Activated T-helper 1 cell treated with anti-CD3 and anti-CD28 coated beads, Interleukin-12 subunit alpha, Interleukin-12 subunit beta, Interleukin-2, Interleukin-4 antibody, amounts not matched to agents 30 ng/mL and 10 ng/mL and 1 ng/mL, durations not matched to agents 14 hours and 24 hours and 36 hours (primary cell): Measurements from ENCODE around the gene PRPH. TPM values are rescaled to one million over a fixed set of nuclear protein-coding genes. Genes with fewer than 3 reads are reported as not detected.
"Not testable (repeated sequence)": the region's sequence is repeated elsewhere in the genome, so short reads cannot be mapped to it uniquely, and the experiment has no call there.

Experiments
- DNase-seq: peaks from one replicate; pipeline ENCODE4 v3.0.0; 2021; ENCODE audit warnings: low spot score
- H3K27ac Mint-ChIP-seq: one replicate; pipeline ENCODE4 v1.8.0; 2021; ENCODE audit warnings: mild to moderate bottlenecking, mixed read lengths
- H3K27me3 Mint-ChIP-seq: one replicate; pipeline ENCODE4 v1.8.0; 2022; ENCODE audit warnings: mild to moderate bottlenecking, moderate library complexity, mixed read lengths; ENCODE audit not compliant: insufficient read depth
- H3K36me3 Mint-ChIP-seq: one replicate; pipeline ENCODE4 v1.8.0; 2021; ENCODE audit warnings: low read depth, mixed read lengths
- H3K4me1 Mint-ChIP-seq: one replicate; pipeline ENCODE4 v1.8.0; 2021; ENCODE audit warnings: low read depth, mixed read lengths
- H3K4me3 Mint-ChIP-seq: one replicate; pipeline ENCODE4 v1.8.0; 2021; ENCODE audit warnings: mild to moderate bottlenecking, moderate library complexity, mixed read lengths
- H3K9me3 Mint-ChIP-seq: one replicate; pipeline ENCODE4 v1.8.0; 2021; ENCODE audit warnings: mixed read lengths
- intact Hi-C: fragments of 100-400 bp; cut with micrococcal nuclease; formaldehyde crosslinking; loops from one replicate; pipeline ENCODE4 v1.15.1; 2024
- total RNA-seq: library from RNA; stranded (reverse); gene quantifications from 2 replicates; pipeline ENCODE4 v1.2.3, GENCODE V29; 2022

Gene PRPH
- total RNA-seq, 1 donor from 2014 or later, result not detected

DNA sequence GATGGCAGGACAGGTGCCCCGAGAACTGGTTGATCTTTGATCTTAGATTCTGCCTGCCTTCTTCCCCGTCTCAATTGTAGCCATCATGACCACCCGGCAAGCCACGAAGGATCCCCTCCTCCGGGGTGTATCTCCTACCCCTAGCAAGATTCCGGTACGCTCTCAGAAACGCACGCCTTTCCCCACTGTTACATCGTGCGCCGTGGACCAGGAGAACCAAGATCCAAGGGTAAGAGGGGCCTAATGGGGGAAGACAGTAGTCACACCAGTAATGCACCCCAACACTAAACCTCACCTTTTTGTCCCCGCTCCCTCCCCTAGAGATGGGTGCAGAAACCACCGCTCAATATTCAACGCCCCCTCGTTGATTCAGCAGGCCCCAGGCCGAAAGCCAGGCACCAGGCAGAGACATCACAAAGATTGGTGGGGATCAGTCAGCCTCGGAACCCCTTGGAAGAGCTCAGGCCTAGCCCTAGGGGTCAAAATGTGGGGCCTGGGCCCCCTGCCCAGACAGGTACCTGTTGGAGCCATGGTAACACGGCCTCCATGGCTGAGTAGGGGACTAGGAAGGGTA is 28.7 kb downstream of the PRPH start:
- Mint-ChIP-seq H3K9me3 (no peaks in the 10 kb centered on the region), H3K36me3 (peaks cover 23% of the 10 kb centered on the region), H3K27ac (peak overlapping the region; percentile 94), H3K4me3 (peak overlapping the region; percentile 96), H3K27me3 (peaks cover 4% of the 10 kb centered on the region), H3K4me1 (peaks cover 28% of the 10 kb centered on the region)
- DNase-seq, result no peak
- intact Hi-C loops, result loop anchor here (1.0 to 5.0 kb wide), 9 partner anchors 14 to 299 kb away; partner anchors contain the start of genes C1QL4, KMT2D, TUBA1A and TUBA1C

DNA sequence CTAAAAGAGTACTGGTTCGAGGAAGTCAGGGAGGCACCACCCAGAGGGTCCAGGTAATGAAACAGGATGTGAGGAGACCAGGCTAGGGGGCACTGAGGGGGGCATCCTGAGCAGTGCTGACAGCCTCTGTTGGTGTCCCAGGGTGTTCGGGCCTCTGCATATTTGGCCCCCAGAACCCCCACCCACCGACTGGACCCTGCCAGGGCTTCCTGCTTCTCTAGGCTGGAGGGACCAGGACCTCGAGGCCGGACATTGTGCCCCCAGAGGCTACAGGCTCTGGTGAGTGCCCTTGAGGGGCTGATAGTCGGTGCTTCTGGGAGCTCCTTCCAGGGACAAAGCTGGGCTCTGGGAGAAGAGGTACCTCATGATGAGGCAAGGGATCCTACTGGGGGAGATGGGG is 30.7 kb downstream of the PRPH start:
- no peaks in the 10 kb centered on the region for H3K27me3 Mint-ChIP-seq
- DNase-seq, result no peak
- H3K9me3 Mint-ChIP-seq, result no peaks in the 10 kb centered on the region
- peaks cover 28% of the 10 kb centered on the region for H3K4me1 Mint-ChIP-seq
- H3K4me3 Mint-ChIP-seq, result no peak overlapping the region
- H3K27ac Mint-ChIP-seq, result no peak overlapping the region
- H3K36me3 Mint-ChIP-seq, result peaks cover 28% of the 10 kb centered on the region
- intact Hi-C loops, result no loop called here

DNA sequence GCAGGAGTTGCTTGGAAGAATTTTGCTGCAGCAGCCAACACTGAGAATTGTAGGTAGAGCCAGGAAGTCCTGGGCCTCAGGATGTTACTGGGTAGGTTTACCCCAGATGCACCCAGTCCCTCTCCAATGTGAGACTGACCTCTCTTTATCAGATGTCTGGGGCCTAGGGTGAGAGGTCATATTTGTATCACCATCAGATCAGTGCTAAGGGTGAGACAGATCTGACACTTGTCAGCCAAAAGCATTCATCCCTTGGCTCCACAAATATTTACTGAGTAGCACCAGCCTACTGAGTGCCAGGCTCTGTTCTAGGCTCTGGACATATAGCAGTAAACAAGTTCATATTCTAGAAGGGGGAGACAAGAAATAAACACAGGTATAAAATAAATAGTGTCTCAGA is 32.4 kb downstream of the PRPH start:
- Mint-ChIP-seq H3K36me3 (peaks cover 45% of the 10 kb centered on the region), H3K4me1 (peaks cover 18% of the 10 kb centered on the region), H3K9me3 (no peaks in the 10 kb centered on the region), H3K27ac (no peak overlapping the region), H3K27me3 (peaks cover 3% of the 10 kb centered on the region), H3K4me3 (no peak overlapping the region)
- intact Hi-C loops, result no loop called here
- DNase-seq, result no peak

DNA sequence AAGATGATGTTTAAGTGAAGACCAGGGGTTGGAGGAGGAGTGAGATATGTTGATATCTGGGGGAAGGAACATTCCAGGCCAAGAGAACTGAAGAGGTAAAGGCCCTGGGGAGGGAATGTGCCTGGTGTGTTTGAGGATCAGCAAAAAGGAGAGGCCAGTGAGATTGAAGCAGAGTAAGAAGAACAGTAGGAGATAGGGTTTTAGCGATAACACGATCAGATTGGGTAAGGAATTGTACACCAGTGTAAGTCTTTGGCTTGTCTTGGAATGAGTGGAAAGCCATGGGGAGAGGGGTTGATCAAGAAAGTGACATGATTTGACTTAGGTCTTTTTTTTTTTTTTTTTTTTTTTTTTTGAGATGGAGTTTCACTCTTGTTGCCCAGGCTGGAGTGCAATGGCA is 32.9 kb downstream of the PRPH start:
- no peak for DNase-seq
- peaks cover 45% of the 10 kb centered on the region for H3K36me3 Mint-ChIP-seq
- intact Hi-C loops, result no loop called here
- peaks cover 19% of the 10 kb centered on the region for H3K4me1 Mint-ChIP-seq
- no peaks in the 10 kb centered on the region for H3K9me3 Mint-ChIP-seq
- no peak overlapping the region for H3K4me3 Mint-ChIP-seq
- no peak overlapping the region for H3K27ac Mint-ChIP-seq
- H3K27me3 Mint-ChIP-seq, result peaks cover 7% of the 10 kb centered on the region

DNA sequence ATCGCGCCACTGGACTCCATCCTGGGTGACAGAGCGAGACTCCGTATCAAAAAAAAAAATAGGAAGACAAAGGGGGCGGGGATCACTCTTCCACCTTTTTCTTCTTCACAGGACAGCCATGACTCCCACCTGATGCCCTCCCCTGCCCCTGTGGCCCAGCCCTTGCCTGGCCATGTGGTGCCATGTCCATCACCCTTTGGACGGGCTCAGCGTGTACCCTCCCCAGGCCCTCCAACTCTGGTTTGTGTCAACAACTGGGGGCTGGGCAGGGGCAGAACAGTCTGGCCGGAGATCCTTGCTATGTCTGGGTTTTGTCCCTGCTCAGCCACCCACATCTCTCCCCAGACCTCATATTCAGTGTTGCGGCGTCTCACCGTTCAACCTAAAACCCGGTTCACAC is 33.9 kb downstream of the PRPH start:
- no peaks in the 10 kb centered on the region for H3K9me3 Mint-ChIP-seq
- no peak overlapping the region for H3K27ac Mint-ChIP-seq
- no peak for DNase-seq
- H3K4me1 Mint-ChIP-seq, result peaks cover 13% of the 10 kb centered on the region
- H3K27me3 Mint-ChIP-seq, result peaks cover 11% of the 10 kb centered on the region
- peaks cover 43% of the 10 kb centered on the region for H3K36me3 Mint-ChIP-seq
- intact Hi-C loops, result no loop called here
- H3K4me3 Mint-ChIP-seq, result no peak overlapping the region

DNA sequence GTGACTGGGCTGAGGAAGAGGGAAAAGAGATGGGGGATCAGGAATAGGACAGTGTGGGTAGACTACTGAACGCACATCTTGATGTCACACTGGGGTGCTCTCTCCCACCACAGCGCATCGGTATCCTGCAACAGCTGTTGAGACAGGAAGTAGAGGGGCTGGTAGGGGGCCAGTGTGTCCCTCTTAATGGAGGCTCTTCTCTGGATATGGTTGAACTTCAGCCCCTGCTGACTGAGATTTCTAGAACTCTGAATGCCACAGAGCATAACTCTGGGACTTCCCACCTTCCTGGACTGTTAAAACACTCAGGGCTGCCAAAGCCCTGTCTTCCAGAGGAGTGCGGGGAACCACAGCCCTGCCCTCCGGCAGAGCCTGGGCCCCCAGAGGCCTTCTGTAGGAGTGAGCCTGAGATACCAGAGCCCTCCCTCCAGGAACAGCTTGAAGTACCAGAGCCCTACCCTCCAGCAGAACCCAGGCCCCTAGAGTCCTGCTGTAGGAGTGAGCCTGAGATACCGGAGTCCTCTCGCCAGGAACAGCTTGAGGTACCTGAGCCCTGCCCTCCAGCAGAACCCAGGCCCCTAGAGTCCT is 35.2 kb downstream of the PRPH start:
- H3K36me3 Mint-ChIP-seq, result peaks cover 39% of the 10 kb centered on the region
- H3K9me3 Mint-ChIP-seq, result no peaks in the 10 kb centered on the region
- no peak overlapping the region for H3K4me3 Mint-ChIP-seq
- no peak overlapping the region for H3K27ac Mint-ChIP-seq
- DNase-seq, result no peak
- intact Hi-C loops, result no loop called here
- H3K4me1 Mint-ChIP-seq, result peaks cover 7% of the 10 kb centered on the region
- peaks cover 22% of the 10 kb centered on the region for H3K27me3 Mint-ChIP-seq

DNA sequence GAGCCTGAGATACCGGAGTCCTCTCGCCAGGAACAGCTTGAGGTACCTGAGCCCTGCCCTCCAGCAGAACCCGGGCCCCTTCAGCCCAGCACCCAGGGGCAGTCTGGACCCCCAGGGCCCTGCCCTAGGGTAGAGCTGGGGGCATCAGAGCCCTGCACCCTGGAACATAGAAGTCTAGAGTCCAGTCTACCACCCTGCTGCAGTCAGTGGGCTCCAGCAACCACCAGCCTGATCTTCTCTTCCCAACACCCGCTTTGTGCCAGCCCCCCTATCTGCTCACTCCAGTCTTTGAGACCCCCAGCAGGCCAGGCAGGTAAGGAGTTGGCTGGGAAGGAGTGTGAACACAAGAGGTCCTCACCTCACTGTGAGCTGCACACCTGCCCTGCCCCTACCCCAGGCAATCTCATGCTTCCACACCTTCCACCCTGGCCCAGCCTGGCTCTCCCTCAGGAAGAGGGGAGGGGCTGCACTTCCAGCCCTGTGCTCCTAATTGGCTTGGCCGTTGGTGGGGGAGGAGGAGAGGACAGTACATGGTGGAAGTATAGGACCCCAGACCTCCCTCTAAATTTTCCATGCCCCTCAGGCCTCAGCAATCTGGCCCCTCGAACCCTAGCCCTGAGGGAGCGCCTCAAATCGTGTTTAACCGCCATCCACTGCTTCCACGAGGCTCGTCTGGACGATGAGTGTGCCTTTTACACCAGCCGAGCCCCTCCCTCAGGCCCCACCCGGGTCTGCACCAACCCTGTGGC is 35.9 kb downstream of the PRPH start:
- H3K4me1 Mint-ChIP-seq, result peaks cover 7% of the 10 kb centered on the region
- H3K4me3 Mint-ChIP-seq, result no peak overlapping the region
- peaks cover 35% of the 10 kb centered on the region for H3K36me3 Mint-ChIP-seq
- H3K27ac Mint-ChIP-seq, result no peak overlapping the region
- DNase-seq, result no peak
- H3K27me3 Mint-ChIP-seq, result peaks cover 28% of the 10 kb centered on the region
- intact Hi-C loops, result no loop called here
- no peaks in the 10 kb centered on the region for H3K9me3 Mint-ChIP-seq

DNA sequence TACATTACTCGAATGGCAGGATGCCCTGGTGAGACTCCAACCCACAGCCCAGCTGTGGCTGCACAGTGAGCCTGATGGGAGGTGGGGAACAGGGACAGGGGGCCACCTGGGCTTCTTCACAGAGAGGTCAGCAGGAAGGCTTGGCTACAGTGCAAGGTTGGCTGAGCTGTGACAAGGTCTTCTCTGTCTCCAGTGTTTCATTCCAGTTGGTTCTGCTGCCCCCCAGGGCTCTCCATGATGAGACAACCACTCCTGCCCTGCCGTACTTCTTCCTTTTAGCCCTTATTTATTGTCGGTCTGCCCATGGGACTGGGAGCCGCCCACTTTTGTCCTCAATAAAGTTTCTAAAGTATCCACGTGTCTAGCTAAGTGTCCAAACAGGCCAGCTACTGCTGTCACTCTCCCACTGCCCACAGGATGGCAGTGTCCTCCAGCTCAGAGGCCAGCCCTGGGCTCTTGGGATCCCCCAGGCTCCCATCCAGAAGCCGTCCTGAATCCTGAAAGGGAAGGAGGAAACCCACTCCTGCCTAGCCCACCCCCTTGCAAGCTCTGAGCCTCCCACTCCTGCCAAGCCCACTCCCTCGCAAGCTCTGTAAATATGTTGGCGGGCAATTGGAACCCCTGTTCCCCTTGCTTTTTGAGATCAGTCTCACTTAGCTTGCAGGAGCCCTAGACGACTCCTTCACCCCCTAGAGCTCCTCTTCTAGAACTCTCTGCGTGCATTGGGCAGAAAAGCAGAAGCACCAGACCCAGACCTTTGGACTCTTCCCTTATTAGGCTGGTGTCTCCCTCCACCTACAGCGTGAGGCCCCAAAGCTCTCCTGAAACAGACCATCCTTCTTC is 36.7 kb downstream of the PRPH start:
- H3K27me3 Mint-ChIP-seq, result peaks cover 30% of the 10 kb centered on the region
- H3K36me3 Mint-ChIP-seq, result peaks cover 33% of the 10 kb centered on the region
- no peak for DNase-seq
- no peak overlapping the region for H3K27ac Mint-ChIP-seq
- peaks cover 7% of the 10 kb centered on the region for H3K4me1 Mint-ChIP-seq
- intact Hi-C loops, result loop anchor here (2.0 kb wide), 1 partner anchor 15 kb away; the partner anchor contains the start of gene DNAJC22
- no peak overlapping the region for H3K4me3 Mint-ChIP-seq
- H3K9me3 Mint-ChIP-seq, result no peaks in the 10 kb centered on the region

DNA sequence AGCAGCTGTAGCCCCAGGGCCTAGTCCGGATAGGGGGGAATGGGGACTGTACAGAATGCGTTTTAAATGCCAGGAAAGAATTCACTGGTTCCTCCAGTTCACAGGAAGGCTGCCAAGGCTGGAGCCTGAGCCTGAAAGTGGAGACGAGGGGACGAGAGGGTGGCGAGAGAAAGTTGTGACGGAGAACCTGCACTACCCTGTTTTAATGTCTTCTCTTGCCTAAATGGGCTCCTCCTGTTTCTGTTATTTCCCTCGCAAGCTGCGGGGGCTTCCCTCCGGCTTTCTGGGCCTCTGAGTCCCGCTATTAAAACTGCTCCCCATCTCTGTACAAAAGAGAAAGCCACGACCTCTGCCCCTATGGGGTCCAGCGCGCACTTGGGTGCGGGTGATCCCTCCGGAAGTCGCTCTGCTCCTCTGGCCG is 37.5 kb downstream of the PRPH start:
- intact Hi-C loops, result loop anchor here (2.0 kb wide), 1 partner anchor 14 kb away; the partner anchor contains the start of gene DNAJC22
- Mint-ChIP-seq H3K36me3 (peaks cover 29% of the 10 kb centered on the region), H3K4me1 (peaks cover 11% of the 10 kb centered on the region), H3K27ac (no peak overlapping the region), H3K27me3 (peaks cover 37% of the 10 kb centered on the region), H3K4me3 (no peak overlapping the region), H3K9me3 (no peaks in the 10 kb centered on the region)
- DNase-seq, result no peak

DNA sequence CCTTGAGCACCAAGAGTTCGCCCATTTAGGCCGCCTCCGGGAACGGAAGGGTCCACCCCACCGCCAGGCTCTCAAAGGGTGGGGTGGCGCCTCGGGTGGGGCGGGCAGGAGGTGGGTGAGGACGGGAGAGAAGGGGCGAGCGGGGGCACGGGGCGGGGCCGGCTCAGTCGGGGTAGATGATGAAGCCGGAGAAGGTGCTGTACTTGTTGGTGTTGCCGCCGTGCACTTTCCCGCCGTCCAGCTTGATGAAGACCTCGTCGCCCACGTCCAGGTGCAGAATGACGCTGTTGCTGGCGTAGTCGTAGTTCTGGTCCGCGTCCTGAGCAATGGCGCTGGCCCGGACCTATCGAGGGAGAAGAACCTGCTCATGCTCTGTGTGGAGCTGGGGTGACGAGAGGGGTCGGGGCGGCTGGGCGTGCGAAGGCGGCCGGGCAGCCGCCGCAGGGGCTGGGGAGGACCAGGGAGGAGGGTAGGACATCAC is 38.0 kb downstream of the PRPH start:
- Mint-ChIP-seq H3K27ac (no peak overlapping the region), H3K4me1 (peaks cover 16% of the 10 kb centered on the region), H3K27me3 (peaks cover 42% of the 10 kb centered on the region), H3K9me3 (no peaks in the 10 kb centered on the region), H3K4me3 (peak overlapping the region; percentile 29), H3K36me3 (peaks cover 25% of the 10 kb centered on the region)
- intact Hi-C loops, result loop anchor here (2.0 kb wide), 1 partner anchor 14 kb away; the partner anchor contains the start of gene DNAJC22
- DNase-seq, result no peak

DNA sequence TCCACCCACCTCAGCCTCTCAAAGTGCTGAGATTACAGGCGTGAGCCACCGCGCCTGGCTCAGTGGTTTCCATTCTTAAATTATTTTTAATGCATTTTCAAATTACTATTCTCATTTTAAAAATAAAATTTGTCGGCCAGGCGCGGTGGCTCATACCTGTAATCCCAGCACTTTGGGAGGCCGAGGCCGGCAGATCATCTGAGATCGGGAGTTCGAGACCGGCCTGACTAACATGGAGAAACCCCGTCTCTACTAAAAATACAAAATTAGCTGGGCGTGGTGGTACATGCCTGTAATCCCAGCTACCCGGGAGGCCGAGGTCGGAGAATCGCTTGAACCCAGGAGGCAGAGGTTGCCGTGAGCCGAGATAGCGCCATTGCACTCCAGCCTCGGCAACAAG is 38.8 kb downstream of the PRPH start:
- intact Hi-C loops, result loop anchor here (2.0 kb wide), 1 partner anchor 13 kb away; the partner anchor contains the start of gene DNAJC22

DNA sequence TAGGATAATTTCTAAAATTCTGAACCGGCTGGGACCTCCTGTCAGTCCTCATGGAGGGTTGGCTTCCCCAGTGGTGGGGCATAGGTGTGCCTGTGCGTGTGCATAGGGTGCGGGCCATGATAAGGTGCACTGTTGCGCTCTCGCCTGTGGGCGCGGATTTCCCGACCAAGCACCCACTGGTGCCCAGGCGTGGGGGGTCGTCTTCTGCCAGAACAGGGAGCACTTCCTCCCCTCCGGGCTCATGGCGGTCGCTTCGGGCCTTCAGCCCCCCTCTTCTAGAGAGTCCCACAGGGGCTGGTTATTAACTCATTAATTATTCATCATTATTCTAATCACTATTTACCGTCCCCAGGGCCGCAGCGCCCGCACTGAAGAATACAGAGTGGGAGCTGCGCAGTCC is 39.3 kb downstream of the PRPH start:
- H3K27ac Mint-ChIP-seq, result no peak overlapping the region
- DNase-seq, result no peak
- no peak overlapping the region for H3K4me3 Mint-ChIP-seq
- peaks cover 54% of the 10 kb centered on the region for H3K27me3 Mint-ChIP-seq
- peaks cover 21% of the 10 kb centered on the region for H3K4me1 Mint-ChIP-seq
- intact Hi-C loops, result no loop called here
- no peaks in the 10 kb centered on the region for H3K9me3 Mint-ChIP-seq
- peaks cover 22% of the 10 kb centered on the region for H3K36me3 Mint-ChIP-seq

More for the DNA sequence above, 38.8 kb downstream of the PRPH start:
- H3K4me3 Mint-ChIP-seq, DNase-seq, H3K27ac Mint-ChIP-seq, H3K9me3 Mint-ChIP-seq: not testable (repeated sequence)
- H3K27me3 Mint-ChIP-seq, result peaks cover 50% of the 10 kb centered on the region
- peaks cover 22% of the 10 kb centered on the region for H3K36me3 Mint-ChIP-seq
- peaks cover 21% of the 10 kb centered on the region for H3K4me1 Mint-ChIP-seq
